COLO668 (cell line): ENCODE data around the gene ZNF90.
"Not testable (repeated sequence)": the region's sequence is repeated elsewhere in the genome, so short reads cannot be mapped to it uniquely, and the experiment has no call there.

Experiments
- DNase-seq: peaks from one replicate; lab custom pipeline; 2025; ENCODE audit not compliant: unreplicated experiment; lab: John Stamatoyannopoulos, UW

ZNF90 gene

DNA sequence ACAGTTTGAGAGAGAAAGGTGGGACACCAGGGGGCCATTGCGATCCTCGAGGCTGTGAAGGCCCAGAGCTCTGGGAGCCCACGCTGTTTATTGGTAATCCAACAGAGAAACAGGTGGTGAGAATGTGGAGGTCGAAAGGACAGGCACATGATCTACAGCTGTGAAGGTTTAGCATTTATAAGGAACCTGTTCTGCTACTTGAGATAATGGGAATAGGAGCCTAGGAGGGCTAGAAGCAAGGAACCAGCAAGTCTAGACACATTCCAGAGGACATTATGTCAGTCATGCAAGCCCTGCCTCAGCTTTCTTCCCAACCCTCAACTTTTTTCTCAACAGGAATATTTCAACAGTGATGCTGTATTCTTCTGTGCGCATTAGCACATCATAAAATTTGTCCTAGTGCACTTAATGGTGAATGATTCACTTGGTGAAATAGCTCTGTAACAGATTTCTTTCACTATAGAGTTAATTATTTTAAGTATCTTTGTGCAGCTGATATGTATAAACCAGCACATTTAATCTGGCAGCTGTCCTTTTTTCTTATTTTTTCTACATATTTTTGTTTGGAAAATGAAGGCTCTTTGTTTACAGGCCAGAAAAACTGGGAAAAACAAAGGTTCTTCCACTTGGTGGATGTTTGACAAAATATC, 25.4 kb downstream of the ZNF90 start:
- no peak for DNase-seq

DNA sequence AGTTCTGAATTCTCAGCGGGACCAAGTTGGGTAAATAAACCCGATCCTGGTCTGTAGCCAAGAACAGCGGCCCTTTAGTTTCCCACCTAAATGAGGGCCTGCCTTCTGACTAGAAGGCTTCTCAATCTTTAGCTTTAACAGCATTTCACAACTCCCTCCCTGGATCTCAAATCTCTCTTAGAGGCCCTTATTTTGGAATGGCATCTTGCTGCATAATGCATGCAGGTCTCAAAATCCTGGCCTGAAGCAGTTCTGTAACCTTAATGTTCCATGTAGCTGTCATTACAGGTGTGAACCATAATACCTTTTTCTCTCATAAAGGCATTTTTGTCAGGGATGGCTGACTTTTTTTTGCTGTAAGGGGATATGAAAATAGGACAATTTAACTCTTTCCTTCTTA, 29.5 kb downstream of the ZNF90 start:
- no peak for DNase-seq

DNA sequence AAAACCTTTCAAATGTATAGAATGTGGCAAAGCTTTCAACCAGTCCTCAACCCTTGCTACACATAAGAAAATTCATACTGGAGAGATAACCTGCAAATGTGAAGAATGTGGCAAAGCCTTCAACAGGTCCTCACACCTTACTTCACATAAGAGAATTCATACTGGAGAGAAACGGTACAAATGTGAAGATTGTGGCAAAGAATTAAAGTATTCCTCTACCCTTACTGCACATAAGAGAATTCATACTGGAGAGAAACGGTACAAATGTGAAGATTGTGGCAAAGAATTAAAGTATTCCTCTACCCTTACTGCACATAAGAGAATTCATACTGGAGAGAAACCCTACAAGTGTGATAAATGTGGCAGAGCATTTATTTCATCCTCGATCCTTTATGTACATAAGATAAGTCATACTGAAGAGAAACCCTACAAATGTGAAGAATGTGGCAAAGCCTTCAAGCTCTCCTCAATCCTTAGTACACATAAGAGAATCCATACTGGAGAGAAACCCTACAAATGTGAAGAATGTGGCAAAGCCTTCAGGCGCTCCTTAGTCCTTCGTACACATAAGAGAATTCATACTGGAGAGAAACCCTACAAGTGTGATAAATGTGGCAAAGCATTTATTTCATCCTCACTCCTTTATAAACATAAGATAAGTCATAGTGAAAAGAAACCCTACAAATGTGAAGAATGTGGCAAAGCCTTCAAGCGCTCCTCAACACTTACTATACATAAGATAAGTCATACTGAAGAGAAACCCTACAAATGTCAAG, 40.5 kb downstream of the ZNF90 start:
- not testable (repeated sequence) for DNase-seq

DNA sequence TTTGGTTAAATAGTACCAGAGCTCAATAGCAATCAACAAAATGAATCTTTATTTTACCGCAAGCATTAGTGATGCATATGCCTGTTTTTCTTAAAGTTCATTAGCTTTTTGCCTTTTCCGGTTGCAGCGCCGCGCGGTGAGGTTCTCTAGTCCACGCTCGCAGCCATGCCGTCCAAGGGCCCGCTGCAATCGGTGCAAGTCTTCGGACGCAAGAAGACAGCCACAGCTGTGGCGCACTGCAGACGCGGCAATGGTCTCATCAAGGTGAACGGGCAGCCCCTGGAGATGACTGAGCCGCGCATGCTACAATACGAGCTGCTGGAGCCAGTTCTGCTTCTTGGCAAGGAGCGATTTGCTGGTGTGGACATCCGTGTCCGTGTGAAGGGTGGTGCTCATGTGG, 47.1 kb downstream of the ZNF90 start:
- no peak for DNase-seq

DNA sequence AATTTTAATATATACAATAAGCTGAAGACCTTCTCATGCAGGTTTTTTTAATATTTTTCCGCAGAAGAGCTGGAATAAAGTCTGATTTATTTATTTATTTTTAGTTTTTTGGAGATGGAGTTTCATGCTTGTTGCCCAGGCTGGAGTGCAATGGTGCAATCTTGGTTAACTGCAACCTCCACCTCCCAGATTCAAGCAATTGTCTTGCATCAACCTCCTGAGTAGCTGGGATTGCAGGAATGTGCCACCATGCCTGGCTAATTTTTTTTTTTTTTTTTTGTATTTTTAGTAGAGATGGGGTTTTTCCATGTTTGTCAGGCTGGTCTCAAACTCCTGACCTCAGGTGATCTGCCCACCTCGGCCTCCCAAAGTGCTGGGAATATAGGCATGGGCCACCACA, 55.1 kb downstream of the ZNF90 start:
- DNase-seq = not testable (repeated sequence)

DNA sequence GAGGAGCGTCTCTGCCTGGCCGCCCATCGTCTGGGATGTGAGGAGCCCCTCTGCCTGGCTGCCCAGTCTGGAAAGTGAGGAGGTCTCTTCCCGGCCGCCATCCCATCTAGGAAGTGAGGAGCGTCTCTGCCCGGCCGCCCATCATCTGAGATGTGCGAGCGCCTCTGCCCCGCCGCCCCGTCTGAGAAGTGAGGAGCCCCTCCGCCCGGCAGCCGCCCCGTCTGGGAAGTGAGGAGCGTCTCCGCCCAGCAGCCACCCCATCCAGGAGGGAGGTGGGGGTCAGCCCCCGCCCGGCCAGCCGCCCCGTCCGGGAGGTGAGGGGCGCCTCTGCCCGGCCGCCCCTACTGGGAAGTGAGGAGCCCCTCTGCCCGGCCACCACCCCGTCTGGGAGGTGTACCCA, 59.9 kb downstream of the ZNF90 start:
- DNase-seq = not testable (repeated sequence)

DNA sequence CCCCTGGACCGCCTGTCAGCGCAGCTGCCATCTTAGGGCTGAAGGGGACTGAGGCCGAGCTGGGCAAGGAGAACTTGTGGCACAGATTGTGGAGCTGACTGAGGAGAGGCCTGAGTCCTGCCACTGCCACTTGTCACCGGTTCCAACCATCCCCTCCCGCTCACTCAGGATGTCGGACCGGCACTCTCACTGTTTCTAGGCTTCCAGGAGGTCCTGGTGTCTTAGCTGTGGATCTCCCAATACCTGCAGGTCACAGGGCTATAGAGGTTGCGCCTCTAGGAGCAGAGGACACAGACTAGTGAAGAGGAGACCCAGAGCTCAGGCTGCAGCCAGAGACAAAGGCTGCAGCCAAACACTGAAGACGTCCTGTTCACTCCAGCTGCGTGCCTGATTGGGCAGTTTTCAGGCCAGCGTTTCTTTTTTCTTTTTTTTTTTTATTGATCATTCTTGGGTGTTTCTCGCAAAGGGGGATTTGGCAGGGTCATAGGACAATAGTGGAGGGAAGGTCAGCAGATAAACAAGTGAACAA, 73.9 kb downstream of the ZNF90 start:
- DNase-seq = no peak

DNA sequence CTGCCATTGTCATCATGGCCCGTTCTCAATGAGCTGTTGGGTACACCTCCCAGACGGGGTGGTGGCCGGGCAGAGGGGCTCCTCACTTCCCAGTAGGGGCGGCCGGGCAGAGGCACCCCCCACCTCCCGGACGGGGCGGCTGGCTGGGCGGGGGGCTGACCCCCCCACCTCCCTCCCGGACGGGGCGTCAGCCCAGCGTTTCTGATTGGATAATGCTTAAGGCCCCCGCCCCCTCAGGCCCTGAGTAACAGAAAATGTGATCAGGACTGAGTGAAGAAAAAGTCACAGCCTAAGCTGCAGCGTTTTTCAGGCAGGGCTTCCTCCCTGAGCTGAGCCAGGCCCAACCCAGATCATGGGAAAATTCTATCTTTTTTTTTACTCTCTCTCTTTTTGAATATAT, 74.7 kb downstream of the ZNF90 start:
- not testable (repeated sequence) for DNase-seq

DNA sequence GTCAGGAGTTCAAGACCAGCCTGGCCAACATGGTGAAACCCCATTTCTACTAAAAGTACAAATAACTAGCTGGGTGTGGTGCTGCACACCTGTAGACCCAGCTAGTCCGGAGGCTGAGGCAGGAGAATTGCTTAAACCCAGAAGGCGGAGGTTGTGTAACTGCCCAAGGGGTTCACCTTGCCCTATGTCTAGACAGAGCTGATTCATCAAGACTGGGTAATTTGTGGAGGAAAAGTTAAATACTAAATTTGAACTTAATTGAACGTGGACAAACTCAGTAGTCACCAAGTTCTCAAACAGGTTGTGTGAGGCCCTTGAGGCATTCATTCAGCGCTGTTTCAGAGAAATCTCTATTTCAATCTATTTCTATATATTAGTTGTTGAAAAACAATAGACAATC, 75.5 kb downstream of the ZNF90 start:
- DNase-seq = no peak

DNA sequence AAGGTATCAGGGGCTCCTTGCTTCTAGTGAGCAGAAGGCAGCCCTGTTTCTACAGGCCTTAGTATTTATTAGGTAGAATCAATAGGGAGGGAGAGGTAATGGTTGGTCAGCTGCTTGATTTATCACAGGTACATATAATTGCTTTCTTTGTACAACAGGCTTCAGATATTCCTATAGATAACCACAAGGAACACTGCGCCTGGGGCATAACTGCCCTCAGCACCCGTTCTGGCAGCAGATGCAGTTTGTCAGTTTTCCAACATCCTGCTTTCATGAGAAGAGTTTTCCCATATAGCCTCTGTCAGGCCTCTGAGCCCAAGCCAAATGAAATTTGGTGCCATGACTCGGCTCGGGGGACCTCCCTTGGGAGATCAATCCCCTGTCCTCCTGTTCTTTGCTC, 76.8 kb downstream of the ZNF90 start:
- no peak for DNase-seq

DNA sequence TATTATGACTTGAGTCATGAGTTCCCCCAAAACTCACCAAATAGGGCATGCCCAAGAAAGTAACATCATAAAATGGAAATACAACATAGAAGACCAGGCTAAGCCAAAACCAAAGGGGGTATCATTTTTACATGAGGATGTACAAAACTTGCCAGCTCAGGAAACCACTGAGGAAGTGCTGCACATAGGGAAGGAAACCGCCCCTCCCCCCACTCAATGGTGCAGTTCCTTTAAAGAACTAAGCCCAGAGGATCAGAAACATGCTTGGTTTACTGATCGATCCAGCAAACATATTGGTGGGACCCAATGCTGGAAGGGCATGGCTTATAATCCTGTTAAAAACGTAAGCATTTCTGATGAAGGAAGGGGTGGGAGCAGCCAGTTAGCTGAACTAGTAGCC, 85.0 kb downstream of the ZNF90 start:
- no peak for DNase-seq

DNA sequence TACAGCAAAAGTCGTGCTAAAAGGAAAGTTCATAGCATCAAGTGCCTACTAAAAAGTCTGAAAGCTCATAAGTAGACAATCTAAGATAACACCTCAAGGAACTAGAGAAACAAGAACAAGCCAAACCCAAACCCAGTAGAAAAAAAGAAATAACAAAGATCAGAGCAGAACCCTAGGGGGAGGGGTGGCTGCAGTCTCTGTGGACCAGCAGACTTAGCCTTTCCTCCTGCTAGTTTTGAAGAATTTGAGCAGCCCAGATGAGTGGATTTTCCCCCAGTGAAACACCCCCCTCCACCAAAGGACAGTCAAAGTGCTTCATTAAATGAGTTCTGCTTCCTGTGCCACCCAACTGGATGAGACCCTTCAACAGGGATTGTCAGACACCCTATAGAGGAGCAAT, 86.7 kb downstream of the ZNF90 start:
- no peak for DNase-seq

DNA sequence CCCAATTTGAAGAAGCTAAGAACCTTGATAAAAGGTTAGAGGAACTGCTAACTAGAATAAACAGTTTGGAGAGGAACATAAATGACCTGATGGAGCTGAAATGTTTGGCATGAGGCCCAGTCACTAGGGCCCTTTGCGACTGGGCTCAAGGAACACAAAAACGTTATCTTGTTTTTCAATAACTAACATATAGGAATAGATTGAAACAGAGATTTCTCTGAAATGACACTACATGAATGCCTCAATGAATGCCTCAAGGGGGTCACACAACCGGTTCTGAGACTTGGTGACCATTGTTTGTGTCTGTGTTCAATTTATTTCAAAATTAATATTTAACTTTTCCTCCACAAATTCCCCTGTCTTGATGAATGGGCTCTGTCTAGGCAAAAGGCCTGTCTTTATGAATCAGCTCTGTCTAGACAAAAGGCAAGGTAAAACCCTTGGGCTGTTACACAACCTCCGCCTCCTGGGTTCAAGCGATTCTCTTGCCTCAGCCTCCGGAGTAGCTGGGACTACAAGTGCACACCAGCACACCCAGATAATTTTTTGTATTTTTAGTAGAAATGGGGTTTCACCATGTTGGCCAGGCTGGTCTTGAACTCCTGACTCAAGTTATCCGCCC, 88.3 kb downstream of the ZNF90 start:
- no peak for DNase-seq

DNA sequence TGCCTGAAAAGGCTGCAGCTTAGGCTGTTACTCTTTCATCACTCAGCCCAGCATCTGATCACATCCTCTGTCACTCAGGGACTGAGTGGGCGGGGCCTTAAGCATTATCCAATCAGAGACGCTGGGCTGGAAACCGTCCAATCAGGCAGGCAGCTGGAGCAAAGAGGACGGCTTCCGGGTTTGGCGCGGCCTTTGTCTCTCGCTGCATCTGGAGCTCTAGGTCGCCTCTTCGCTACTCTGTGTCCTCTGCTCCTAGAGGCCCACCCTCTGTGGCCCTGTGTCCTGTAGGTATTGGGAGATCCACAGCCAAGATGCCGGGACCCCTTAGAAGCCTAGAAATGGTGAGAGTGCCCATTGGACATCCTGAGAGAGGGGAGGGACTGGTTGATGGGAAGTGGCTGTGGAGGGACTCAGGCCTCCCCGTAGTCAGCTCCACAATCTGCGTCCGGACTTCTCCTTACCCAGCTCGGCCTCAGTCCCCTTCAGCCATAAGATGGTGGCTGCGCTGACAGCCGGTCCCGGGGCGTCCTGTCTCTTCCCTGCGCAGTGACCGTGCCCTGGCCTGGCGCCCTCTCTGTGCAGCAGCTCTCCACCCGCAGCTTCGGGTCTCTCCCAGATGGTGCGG, 89.3 kb downstream of the ZNF90 start, which contains the start of gene ZNF486:
Gene ZNF486, plus strand, starts transcription at position 195 of the 625 bp plus-strand sequence. Its CDS starts 117 bp downstream, at position 312.
- peak; percentile 83 for DNase-seq

DNA sequence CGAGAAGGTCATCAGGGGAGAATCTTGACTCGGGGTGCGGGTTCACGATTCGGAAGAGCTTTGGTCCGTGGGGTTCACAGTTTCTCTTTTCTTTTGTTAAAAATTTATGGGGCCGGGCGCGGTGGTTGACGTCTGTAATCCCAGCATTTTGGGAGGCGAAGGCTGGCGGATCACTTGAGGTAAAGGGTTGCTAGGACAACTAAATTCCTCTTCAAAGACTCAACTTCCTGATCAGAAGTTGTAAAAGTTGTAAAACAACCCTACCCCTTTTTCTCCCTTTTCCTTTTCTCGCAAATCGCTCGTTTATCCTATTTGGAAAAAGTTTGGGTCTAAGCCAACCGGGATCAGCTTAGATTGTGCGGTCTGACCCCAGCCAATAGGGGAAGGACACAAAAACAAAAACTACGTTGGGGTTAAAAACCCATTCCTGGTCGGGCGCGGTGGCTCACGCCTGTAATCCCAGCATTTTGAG, 89.9 kb downstream of the ZNF90 start:
- no peak for DNase-seq
